Left lung (tissue), 10 donors: ENCODE results near the gene IQCF5. TPM values are rescaled to one million over a fixed set of nuclear protein-coding genes. Genes with fewer than 3 reads are reported as not detected.

Source experiments
- ATAC-seq: fragments of 200-7000 bp; cut with Tn5 transposase; one replicate; pipeline ENCODE4 v1.9.1; 2020; ENCODE audit warnings: moderate library complexity
- DNase-seq, 4 donors: peaks; one replicate each; pipeline ENCODE4 v3.0.0-alpha.2; 2013 to 2020
- H3K27ac ChIP-seq, 2 donors: fragments of 200-600 bp; sonication (generic) in 1 of 2; one replicate each; pipeline versions ENCODE4 v1.5.0 to v1.8.0; 2020 to 2021
- H3K27me3 ChIP-seq, 2 donors: fragments of 200-600 bp; sonication (generic) in 1 of 2; one replicate each; pipeline versions ENCODE4 v1.5.0 to v1.8.0; 2020 to 2021
- H3K36me3 ChIP-seq, 2 donors: fragments of 200-600 bp; sonication (generic) in 1 of 2; one replicate each; pipeline versions ENCODE4 v1.5.0 to v1.8.0; 2020 to 2021
- H3K4me1 ChIP-seq, 2 donors: fragments of 200-600 bp; one replicate each; pipeline ENCODE4 v1.8.0; 2021
- H3K4me3 ChIP-seq, 2 donors: fragments of 200-600 bp; sonication (generic) in 1 of 2; one replicate each; pipeline versions ENCODE4 v1.5.0 to v1.8.0; 2020 to 2021; ENCODE audit warnings: mild to moderate bottlenecking in 1 of 2
- H3K9me3 ChIP-seq, 2 donors: fragments of 200-600 bp; sonication (generic) in 1 of 2; one replicate each; pipeline versions ENCODE4 v1.5.0 to v1.8.0; 2020 to 2021
- CTCF ChIP-seq, 2 donors: fragments of 200-600 bp; sonication (generic) in 1 of 2; IDR thresholded peaks; one replicate each; pipeline versions ENCODE4 v1.5.0 to v1.8.0; 2021; ENCODE audit warnings: antibody characterized with exemption in 2 of 2
- intact Hi-C, 2 donors: fragments of 100-400 bp; cut with DNase I; formaldehyde crosslinking; loops; one replicate each; pipeline versions ENCODE4 v1.11.2 to v1.14.2; 2022
- polyA plus RNA-seq, 6 donors: library from polyadenylated mRNA; unstranded; fragments of 120-200 nt; gene quantifications; one replicate each; pipeline ENCODE4 v1.2.1, GENCODE V29; 2013; ENCODE audit not compliant: insufficient read length in 6 of 6
- total RNA-seq, 2 donors: library from RNA; stranded (reverse); fragmentation: NEBNext Ultra II Directional; extraction: Animal tissue kit (Norgen Biotek cat#: 25700); gene quantifications; one replicate each; pipeline ENCODE4 v1.2.1, GENCODE V29; 2021
- donor health status: DM: no; HTN: yes; CAD: no.
- donor health status: DM: no; HTN: no; CAD: no.

Gene IQCF5
- total and polyA plus RNA-seq, 8 donors = not detected

DNA sequence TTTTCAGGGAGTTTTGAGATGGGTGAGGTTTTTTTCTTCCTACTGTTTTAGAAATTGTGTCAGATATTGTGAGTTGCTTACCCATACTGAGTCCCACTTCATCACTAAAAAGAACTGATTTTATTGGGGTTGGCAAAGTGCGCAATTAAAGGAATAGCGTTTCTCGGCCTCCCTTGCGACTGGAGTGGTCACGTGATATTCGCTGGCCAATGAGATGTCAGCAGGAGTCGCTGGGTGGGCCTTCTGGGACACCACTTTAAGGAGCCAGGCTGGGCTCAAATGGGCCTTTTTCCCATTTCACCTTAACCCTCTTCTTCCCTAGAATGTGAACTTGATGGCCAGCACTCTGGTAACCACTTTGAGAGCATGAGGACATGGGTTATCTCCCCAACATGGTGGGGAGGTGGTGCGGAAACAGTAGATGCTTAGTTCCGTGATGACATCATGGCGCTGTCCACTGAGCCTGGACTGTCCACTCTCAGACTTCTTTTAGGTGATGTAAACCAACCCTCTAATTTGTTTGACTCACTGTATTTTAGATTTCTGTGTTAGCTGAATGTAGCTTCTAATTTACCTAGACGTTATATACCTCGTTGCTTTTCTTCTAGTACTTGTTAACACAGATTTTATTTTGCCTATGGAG lies 13.2 kb upstream of the IQCF5 start:
- H3K36me3 ChIP-seq = no peaks in the 10 kb centered on the region
- intact Hi-C loops = no loop called here
- H3K4me3 ChIP-seq = no peak overlapping the region
- ATAC-seq (no peak), DNase-seq (no peak)
- peaks cover 0 to 6% of the 10 kb centered on the region in 2 donors for H3K27me3 ChIP-seq
- H3K4me1 ChIP-seq = no peaks in the 10 kb centered on the region
- H3K9me3 ChIP-seq = no peaks in the 10 kb centered on the region
- H3K27ac ChIP-seq = no peak overlapping the region
- TF ChIP-seq CTCF (IDR thresholded peaks at IDR 0.05) = no peak

DNA sequence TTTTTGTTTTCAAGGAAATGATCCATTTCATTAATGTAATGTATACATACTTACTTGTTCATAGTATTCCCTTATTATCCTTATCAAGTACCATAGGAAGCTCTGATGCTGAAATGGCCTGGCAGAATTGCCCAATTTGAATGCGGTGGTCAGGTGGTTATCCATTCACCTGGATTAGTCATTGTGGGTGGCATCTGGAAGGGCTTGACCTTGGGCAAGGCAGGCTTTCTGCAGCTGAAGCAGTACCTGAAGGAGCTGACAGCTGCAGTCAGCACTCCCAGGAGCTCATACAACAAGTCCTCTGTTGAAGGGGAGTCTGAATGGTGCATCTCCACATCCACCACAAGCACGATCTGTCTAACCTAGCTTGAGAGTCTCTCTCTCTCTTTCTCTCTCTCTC lies 12.2 kb upstream of the IQCF5 start:
- peak; percentile 25 for ATAC-seq
- no peak overlapping the region for H3K27ac ChIP-seq
- DNase-seq = no peak
- H3K4me3 ChIP-seq = no peak overlapping the region
- no peak for TF ChIP-seq CTCF (IDR thresholded peaks at IDR 0.05)
- H3K27me3 ChIP-seq = no peaks in the 10 kb centered on the region
- intact Hi-C loops = no loop called here
- H3K9me3 ChIP-seq = no peaks in the 10 kb centered on the region
- no peaks in the 10 kb centered on the region for H3K36me3 ChIP-seq
- H3K4me1 ChIP-seq = no peaks in the 10 kb centered on the region

- Histone ChIP-seq H3K9me3 (no peaks in the 10 kb centered on the region), H3K27me3 (peaks cover 0 to 3% of the 10 kb centered on the region in 2 donors), H3K4me3 (no peak overlapping the region), H3K27ac (no peak overlapping the region), H3K36me3 (no peaks in the 10 kb centered on the region), H3K4me1 (no peaks in the 10 kb centered on the region)
- ATAC-seq = no peak
- no peak for DNase-seq
- intact Hi-C loops = no loop called here
- TF ChIP-seq CTCF (IDR thresholded peaks at IDR 0.05) = no peak
Observed at GRCh38 chr3:51886447-51886846, 11.0 kb upstream of the IQCF5 start.

DNA sequence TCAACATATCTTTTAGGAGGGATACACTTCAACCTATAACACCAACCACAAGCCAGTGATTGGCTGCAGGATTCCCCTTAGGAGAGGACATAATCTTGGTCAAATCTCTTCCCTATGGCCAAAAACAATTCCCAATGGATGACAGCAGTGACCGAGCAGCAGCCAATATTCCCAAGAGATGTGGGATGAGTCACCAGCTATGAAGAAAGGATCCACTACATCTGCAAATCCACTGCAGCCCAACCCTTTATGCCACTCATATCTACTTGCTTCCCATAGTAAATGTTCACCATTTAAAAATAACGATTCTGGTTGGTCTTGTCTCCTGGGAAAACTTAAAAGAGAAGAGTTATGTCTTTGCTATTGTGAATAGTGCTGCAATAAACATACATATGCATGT lies 4.5 kb upstream of the IQCF5 start:
- H3K36me3 ChIP-seq = no peaks in the 10 kb centered on the region
- intact Hi-C loops = no loop called here

GRCh38 chr3:51876186-51876585 lies 785 bp upstream of the IQCF5 start:
- H3K27me3 ChIP-seq = peaks cover 0 to 8% of the 10 kb centered on the region in 2 donors
- intact Hi-C loops = no loop called here
- no peak for TF ChIP-seq CTCF (IDR thresholded peaks at IDR 0.05)
- DNase-seq (no peak), ATAC-seq (no peak)
- no peaks in the 10 kb centered on the region for H3K9me3 ChIP-seq
- no peaks in the 10 kb centered on the region for H3K4me1 ChIP-seq
- H3K36me3 ChIP-seq = no peaks in the 10 kb centered on the region
- H3K27ac ChIP-seq = no peak overlapping the region
- no peak overlapping the region for H3K4me3 ChIP-seq

More for the DNA sequence above, 4.5 kb upstream of the IQCF5 start:
- no peak for DNase-seq
- no peaks in the 10 kb centered on the region for H3K9me3 ChIP-seq
- H3K4me3 ChIP-seq = no peak overlapping the region
- no peak overlapping the region for H3K27ac ChIP-seq
- no peaks in the 10 kb centered on the region for H3K4me1 ChIP-seq
- H3K27me3 ChIP-seq = peaks cover 0 to 9% of the 10 kb centered on the region in 2 donors
- TF ChIP-seq CTCF (IDR thresholded peaks at IDR 0.05) = no peak
- ATAC-seq = no peak
